Glomerular endothelial cell (primary cell): ENCODE results near the gene SLC35F1. TPM values are rescaled to one million over a fixed set of nuclear protein-coding genes. Genes with fewer than 3 reads are reported as not detected.

Experiments used
- DNase-seq: peaks from one replicate; pipeline ENCODE4 v3.0.0-alpha.2; 2011; ENCODE audit warnings: low read depth, low spot score; ENCODE audit errors: extremely low read depth
- total RNA-seq: library from RNA; depleted of rRNA; stranded (reverse); fragments of >200 nt; gene quantifications from 2 replicates; pipeline ENCODE4 v1.2.3, GENCODE V29; 2015

Gene SLC35F1
- total RNA-seq, 1 donor from 2014 or later = not detected

- no peak for DNase-seq
These were observed 196.5 kb downstream of the SLC35F1 start for GRCh38 chr6:118103381-118104146.

- DNase-seq = no peak
These were observed 215.2 kb downstream of the SLC35F1 start for GRCh38 chr6:118122161-118122725.

GRCh38 chr6:118122801-118123200 is 215.7 kb downstream of the SLC35F1 start:
- no peak for DNase-seq

- DNase-seq = no peak
These were observed 216.5 kb downstream of the SLC35F1 start for GRCh38 chr6:118123503-118124037.

GRCh38 chr6:118124851-118125250 is 217.8 kb downstream of the SLC35F1 start:
- no peak for DNase-seq

DNA sequence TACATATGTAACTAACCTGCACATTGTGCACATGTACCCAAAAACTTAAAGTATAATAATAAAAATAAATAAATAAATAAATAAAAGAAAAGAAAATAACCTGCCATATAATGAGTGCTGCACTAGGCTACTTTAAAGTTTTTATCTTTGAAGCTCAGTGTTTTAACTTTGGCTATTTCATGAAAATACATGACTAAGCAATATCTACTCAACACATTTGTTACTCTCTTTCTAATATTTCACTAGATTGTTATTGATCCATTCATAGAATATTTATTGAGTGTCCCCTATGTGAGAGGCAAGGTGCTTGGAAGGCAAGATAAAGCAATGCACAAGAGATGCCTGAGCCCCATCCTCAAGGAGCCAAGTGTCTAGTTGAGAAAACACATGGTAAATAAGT is 221.7 kb downstream of the SLC35F1 start:
- no peak for DNase-seq

DNA sequence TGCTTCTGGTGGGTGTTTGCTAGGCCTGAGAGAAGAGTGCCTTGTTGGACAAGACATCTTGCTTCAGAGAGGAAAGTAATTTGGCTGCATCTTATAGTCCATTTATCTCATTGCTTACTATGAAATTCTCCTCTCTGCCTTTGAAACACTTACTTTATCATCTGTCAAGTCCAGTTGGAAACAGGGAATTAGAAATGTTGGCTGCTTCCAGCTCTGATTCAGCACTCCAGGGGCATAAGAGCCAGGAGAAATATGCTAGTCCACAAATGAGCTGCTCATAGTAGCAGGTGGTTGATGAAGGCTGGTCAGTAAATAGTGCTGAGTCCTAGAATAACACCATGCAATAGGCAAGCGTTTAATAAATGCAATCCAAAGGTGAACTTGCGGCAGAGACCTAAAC is 227.1 kb downstream of the SLC35F1 start:
- DNase-seq = no peak

DNA sequence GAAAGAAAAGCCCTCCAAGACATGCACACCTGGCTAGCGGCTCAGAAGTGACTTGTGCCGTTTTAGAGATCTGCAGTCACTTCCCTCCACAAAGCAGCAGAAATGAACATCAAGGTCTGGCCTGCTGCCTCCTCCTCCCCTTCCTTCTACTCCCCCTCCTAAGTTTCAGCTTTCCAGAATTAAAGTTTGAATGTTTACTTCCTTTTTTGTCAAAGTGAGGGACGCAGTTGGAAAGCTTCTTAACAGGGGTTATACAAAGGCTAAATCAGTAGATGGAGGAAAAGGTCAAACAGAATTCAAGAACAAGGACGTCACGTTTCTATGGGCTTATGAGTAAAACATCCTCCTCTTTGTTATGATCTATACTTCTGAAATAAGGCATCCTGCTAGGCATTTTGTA is 227.7 kb downstream of the SLC35F1 start:
- no peak for DNase-seq

GRCh38 chr6:118135371-118135770 is 228.3 kb downstream of the SLC35F1 start:
- DNase-seq = no peak

DNA sequence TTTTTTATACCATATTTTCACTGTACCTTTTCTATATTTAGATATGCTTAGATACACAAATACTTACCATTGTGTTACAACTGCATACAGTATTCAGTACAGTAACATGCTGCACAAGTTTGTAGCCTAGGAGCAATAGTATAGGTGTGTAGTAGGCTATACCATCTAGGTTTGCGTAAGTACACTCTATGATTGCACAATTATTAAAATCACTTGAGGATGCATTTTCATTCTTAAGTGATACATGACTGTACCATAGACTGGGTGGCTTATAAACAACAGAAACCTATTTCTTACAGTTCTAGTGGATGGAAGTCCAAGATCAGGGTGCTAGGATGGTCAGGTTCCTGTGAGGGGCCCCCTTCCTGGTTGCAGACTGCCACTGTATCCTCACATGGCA is 234.1 kb downstream of the SLC35F1 start:
- DNase-seq = no peak

GRCh38 chr6:118146584-118146983 is 239.5 kb downstream of the SLC35F1 start:
- DNase-seq = no peak

DNA sequence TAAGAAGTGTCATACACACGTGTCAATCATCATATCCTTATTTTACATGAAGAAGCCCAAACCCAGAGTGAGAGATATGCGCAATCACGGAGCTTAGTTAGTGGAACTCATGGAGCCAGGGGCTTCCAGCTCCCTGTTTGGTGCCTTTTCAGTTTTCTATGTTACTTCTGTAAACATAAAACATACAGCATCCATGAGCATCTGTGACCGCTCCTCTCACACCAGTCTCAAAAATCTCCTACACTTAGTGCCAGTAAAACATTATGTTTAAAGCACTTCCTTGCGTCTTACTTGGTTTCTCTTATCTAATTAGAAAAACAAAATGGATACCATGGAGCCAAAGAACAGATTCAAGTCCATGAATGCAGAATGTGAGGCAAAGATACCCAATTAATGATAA is 240.4 kb downstream of the SLC35F1 start:
- DNase-seq = no peak

GRCh38 chr6:118148561-118148960 is 241.5 kb downstream of the SLC35F1 start:
- DNase-seq = no peak

- no peak for DNase-seq
These were observed 245.5 kb downstream of the SLC35F1 start for GRCh38 chr6:118152524-118152923.

DNA sequence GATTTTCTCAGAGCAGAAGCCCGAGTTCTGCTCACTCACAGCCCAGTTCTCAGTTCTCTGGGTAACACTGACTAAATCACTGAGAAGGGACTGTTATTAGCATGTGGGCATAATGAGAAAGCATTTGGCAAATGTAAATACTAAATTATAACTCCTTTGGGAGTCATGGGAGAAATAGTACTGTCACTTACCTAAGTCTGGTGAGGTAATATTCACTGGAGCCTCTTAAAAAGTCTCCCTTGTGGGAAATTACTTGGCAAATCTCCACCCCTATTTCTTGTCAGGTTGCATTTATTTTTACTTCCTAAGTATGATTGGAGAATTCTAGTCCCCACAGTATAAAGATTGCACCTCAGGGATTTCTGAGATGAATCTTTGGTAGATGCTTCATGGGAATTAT is 254.3 kb downstream of the SLC35F1 start:
- no peak for DNase-seq

- DNase-seq = no peak
These were observed 256.5 kb downstream of the SLC35F1 start for GRCh38 chr6:118163542-118163941.

- no peak for DNase-seq
These were observed 258.4 kb downstream of the SLC35F1 start for GRCh38 chr6:118165500-118165899.

DNA sequence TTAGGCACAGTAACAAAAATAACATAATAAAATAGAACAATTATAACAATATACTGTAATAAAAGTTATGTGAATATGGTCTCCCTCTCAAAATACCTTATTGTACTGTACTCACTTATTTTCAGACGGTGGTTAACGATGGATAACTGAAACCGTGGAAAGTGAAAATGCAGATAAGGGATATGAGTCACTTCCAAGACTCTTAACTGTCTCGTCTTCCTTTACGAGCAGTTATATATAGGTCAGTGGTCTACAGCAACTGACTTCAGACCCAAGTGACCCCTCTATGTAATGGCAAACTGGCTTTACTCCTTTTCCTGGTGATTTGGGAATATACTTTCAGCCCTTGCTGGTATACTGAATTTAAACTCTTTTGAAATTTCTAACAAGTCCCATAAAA is 261.4 kb downstream of the SLC35F1 start:
- DNase-seq = no peak

GRCh38 chr6:118171852-118172251 is 264.8 kb downstream of the SLC35F1 start:
- no peak for DNase-seq

- DNase-seq = no peak
These were observed 267.0 kb downstream of the SLC35F1 start for GRCh38 chr6:118174071-118174470.

- DNase-seq = no peak
These were observed 270.7 kb downstream of the SLC35F1 start for GRCh38 chr6:118177720-118178119.

DNA sequence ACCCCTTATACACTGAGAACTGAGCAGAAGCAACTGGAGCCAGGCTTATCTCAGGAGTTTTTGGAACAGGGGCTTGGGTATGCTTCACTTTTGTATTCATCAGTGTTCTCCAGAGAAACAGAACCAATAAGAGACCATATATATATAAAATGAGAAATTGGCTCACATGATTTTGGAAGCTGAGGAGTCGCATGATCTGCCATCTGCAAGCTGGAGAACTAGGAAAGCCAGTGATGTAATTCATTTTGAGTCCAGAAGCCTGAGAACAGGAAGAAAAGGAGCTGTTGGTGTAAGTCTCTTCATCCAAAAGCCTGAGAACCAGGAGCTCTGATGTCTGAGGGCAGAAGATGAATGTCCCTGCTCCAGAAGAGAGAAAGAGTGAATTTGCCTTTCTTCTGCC is 272.0 kb downstream of the SLC35F1 start:
- DNase-seq = no peak
